NCI-H460 (cell line): ENCODE measurements around the gene DPYSL3. TPM values are rescaled to one million over a fixed set of nuclear protein-coding genes. Genes with fewer than 3 reads are reported as not detected.

Source experiments
- DNase-seq: peaks from one replicate; pipeline ENCODE4 v3.0.0-alpha.2; 2016; ENCODE audit warnings: low read depth; ENCODE audit errors: extremely low read depth
- total RNA-seq: library from RNA; depleted of rRNA; stranded (reverse); fragments of >200 nt; shearing (Covaris generic); gene quantifications from 2 replicates; pipeline ENCODE4 v1.2.3, GENCODE V29; 2014

DPYSL3 gene
- total RNA-seq, 1 experiment from 2014 or later, result 12.4 TPM

DNA sequence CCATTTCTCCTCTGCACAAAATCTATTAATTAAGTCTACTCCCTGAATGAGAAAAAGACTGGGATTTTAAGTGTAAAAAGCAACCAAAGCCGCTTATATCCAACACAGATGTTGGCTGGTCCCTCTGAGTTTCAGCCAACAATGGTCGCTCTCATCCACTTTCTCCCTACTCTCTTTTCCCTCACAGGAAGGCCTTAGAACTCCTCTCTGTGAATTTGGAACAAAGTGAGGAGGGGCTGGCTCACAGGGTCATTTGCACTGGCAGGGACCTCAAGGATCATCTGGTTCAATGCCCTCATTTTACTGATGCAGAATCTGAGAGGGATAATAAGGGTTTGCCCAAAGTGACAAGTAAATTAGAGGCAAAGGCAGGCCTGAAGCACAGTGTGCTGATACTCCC is 64.0 kb downstream of the DPYSL3 start:
- DNase-seq, result no peak

GRCh38 chr5:147445090-147445489 is 64.8 kb downstream of the DPYSL3 start:
- DNase-seq, result no peak

DNA sequence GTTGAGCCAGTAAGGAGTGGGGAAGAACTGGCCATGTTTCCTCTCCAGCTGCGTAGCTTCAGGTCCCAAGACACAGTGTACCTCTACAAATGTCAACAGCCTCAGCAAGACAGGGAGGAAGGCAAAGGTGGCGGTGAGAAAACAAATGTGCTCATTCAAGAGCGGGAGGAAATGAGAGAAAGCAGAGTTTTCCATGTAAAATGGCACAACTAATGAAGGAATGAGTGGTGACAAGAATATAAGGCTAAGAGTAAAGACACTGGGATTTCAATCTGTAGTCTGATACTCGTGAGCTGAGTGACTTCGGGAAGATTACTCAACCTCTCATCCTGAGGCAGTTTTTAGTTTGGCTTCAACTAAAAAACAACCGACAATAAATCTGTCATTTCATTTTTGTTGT is 67.6 kb downstream of the DPYSL3 start:
- no peak for DNase-seq

- no peak for DNase-seq
These were observed 68.6 kb downstream of the DPYSL3 start for GRCh38 chr5:147441191-147441695.

GRCh38 chr5:147439254-147439653 is 70.6 kb downstream of the DPYSL3 start:
- DNase-seq, result no peak

DNA sequence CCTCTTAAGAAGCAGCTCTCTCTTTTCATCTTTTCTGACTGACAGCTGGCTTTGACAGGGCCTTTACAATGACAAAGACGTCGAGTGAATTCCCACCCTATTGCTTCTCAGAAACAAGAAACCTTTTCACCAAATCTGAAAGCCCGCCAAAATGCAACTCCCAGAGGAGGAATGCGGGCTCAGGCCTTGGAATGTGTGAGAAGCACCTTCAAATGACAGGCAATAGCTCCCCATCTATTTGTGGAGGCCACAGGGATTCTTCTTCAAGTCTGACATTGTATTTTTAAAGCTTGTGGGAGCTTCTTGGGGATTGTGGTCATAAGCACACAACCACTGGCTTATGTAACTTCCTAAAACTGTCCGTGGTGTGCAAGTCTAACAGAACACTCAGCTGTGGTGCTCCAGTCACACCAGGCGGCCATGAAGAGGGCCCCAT is 72.7 kb downstream of the DPYSL3 start:
- DNase-seq, result no peak

DNA sequence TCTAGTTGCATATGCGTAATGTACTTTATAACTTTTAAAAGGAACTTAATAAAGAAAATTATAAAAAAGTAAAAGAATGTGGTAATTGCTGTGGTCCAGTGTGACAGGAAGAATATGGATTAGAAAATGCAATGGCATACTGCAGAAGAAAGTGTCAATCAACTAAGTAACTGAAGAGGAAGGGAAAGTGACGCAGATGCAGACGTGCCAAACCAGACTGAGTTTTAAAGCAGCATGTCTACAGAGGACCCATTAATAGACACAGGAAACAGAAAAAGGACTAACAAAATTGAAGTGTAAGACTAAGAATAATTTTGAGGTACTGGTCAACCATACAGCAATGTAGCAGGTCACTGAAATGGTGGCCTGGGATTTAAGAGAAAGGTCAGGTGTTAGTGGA is 73.3 kb downstream of the DPYSL3 start:
- no peak for DNase-seq

DNA sequence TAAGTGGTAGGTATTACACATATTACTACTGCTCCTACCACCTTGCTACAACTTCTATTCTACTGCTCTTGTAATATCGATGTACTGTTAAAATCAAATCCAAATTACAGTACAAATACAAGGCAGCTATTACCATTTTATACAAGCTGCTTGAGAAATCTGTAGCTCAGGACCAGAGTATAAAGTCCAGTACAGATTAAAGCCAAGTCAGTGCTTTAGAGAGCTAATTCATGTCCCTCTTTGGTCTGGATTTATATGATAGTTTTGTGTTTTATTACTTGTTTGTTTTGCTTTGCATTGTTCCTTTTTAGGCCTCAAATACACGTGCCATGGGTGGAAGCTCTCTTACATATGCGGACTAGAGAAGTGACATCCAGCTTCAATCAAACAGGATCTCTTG is 75.8 kb downstream of the DPYSL3 start:
- no peak for DNase-seq

- DNase-seq, result no peak
These were observed 77.5 kb downstream of the DPYSL3 start for GRCh38 chr5:147432323-147432722.

DNA sequence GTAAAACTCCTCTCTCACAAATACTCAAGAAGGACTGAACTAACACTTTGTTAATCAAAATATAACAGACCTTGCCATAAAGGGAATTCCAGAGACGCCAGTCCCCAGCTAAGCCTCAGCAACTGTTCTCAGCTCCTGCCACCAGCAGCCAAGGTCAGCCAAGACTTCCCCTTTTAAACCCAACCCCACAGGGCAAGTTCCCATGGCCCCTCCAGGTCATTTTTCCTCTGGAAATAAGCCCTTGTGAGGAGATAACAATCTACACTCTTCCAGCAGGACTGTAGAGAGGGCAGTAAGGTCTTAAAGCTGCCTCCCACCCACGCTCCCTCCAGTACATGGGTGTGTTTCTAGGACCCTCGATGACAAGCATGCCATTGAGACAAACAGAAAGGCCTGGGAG is 78.3 kb downstream of the DPYSL3 start:
- DNase-seq, result no peak

- no peak for DNase-seq
These were observed 79.2 kb downstream of the DPYSL3 start for GRCh38 chr5:147430628-147431027.

DNA sequence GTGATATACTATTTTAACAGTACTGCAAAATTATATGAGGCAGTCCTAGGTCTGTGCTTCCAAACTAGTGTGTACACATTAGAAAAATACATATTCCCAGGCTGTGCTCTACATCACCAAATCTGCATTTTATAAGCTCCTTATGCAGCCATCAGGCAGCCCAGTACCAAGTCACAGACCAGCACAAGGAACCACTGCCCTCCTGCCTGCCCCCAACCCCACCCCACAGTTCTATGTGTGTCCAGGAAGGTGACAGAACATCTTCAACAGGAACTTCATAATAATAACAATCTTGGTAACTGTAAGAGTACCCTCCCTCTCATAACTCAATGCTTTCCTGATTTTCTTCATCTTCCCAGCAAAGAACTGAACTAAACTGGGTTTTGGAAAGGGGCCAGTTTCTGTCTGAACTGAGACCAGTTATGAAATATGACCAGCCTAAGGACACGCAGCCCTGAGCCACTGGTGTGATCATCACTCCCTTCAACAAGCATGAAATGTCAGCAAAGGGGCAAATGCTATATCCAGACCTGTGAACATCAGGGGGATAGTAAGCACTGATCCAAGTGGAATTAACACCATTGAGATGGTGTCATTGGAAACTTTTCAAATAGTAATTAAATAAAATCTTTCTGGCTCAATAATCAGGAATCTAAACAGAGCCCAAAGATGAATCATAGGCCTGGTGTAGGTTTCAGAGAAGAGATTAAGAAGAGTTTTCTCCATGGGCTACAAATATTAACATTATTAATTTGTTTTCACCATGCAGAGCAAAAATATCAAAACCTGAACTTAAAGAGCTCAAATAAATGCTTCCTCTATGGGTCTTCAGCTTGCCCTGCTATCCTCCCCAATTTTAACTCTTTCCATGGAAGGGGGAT is 82.1 kb downstream of the DPYSL3 start:
- DNase-seq, result no peak

GRCh38 chr5:147426640-147427327 is 83.1 kb downstream of the DPYSL3 start:
- no peak for DNase-seq

- no peak for DNase-seq
These were observed 91.3 kb downstream of the DPYSL3 start for GRCh38 chr5:147418613-147419012.

- no peak for DNase-seq
These were observed 92.6 kb downstream of the DPYSL3 start for GRCh38 chr5:147417135-147417813.

- DNase-seq, result no peak
These were observed 94.2 kb downstream of the DPYSL3 start for GRCh38 chr5:147415651-147416050.

DNA sequence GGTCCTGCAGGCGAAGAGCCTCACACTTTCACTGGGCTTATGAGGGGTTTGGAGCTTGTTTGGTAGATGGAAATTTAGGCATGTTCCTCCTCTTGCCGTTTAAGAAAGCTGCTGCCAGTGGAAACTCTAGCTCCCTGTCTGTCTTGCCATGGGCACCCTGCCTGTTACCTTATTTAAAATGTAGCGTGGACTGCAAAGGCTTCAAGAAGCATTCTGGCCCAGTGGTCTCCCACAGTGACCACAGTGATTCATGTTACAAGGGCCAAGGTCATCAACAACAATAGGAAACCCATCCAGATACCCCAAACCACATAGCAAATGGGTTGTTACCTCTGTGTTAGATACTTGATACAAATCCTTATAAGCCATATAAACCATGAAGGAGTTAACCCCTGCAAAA is 96.6 kb downstream of the DPYSL3 start:
- no peak for DNase-seq

- DNase-seq, result no peak
These were observed 97.3 kb downstream of the DPYSL3 start for GRCh38 chr5:147412561-147412960.

DNA sequence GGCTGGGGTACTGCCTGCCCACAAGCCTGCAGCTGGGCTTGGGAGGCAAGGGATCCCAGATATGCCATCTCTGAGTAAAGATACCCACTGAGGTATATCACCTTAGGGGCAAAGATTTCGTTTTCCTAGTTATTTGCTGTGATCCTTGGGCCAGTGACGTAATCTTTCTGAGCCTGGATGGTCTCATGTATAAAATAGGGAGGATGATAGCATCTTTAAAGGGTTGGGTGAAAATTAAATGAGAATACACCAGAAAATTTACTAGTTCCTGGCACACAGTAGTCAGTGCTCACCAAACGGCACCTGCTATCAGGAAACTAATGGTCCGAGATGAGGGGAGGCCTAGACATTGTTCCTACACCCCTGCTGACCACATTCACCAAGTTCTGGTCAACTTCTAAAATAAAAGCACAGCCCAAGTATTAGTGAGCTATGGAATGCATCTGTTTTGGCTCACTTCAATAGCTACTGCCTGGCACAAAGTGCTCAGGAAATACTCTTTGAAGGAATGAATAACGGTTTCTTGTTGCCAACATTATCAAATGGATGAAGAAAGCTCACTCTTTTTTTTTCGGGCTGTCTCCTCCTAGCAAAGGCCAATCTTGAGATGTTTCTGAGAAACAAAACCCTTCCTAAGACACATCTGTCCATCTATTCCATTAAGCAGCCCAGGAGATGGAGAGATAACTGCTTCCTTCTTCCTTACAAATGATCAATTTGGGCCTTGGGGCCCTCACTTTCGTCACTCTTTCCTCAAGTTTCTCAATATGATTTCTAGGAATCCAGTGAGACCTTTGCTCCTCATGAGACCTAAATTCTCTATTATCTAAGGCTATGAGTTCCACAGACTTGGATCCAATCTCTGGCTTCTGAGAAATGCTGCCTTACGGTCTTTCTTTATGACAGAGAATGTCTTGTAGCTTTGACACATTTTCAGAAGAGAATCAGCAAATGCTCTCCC is 98.2 kb downstream of the DPYSL3 start:
- no peak for DNase-seq
